ENCODE measurements around the gene CBFB. TPM values are rescaled to one million over a fixed set of nuclear protein-coding genes. Genes with fewer than 3 reads are reported as not detected.

The CBFB gene
- total and polyA plus RNA-seq, 9 of the 15 experiments (the other 6 are each of a cell fraction or from before 2014, with no cell fraction given) = 22.0 to 112 (median 66.5) TPM

- TF ChIP-seq CUX1 (CRISPR knock-in tag; IDR thresholded peaks at IDR 0.05) = no peak
- peak; percentile 82 for TF ChIP-seq POLR2G (IDR thresholded peaks at IDR 0.05; ENCODE audit: low read depth, low read length)
- peak in 1 of 2 experiments; percentile 44; a peak in 1 of 4 replicates for TF ChIP-seq TEAD1 (CRISPR knock-in tag; IDR thresholded peaks at IDR 0.05)
- TF ChIP-seq SNAPC5 (CRISPR knock-in tag; IDR thresholded peaks at IDR 0.05) = no peak
- TF ChIP-seq ZNF143 (CRISPR knock-in tag; IDR thresholded peaks at IDR 0.05) = no peak
- no peak for TF ChIP-seq KDM1A (IDR thresholded peaks at IDR 0.05)
- TF ChIP-seq ZKSCAN8 (CRISPR knock-in tag; IDR thresholded peaks at IDR 0.05) = no peak
- TF ChIP-seq GATA2 (CRISPR knock-in tag; IDR thresholded peaks at IDR 0.05) = no peak
- TF ChIP-seq ZNF146 (CRISPR knock-in tag; IDR thresholded peaks at IDR 0.05; ENCODE audit: unreplicated experiment) = no peak
- TF ChIP-seq DEAF1 (CRISPR knock-in tag; IDR thresholded peaks at IDR 0.05) = no peak
- TF ChIP-seq NBN (IDR thresholded peaks at IDR 0.05; ENCODE audit: low read depth) = no peak
- peak in 1 of 3 experiments; percentile 42 for TF ChIP-seq YY1 (IDR thresholded peaks at IDR 0.05; ENCODE audit: borderline replicate concordance in 1 of 3, control insufficient read depth in 1 of 3, extremely low read depth in 1 of 3, insufficient read depth in 3 of 3, insufficient read length in 1 of 3, insufficient replicate concordance in 2 of 3, low read depth in 1 of 3, low read length in 2 of 3)
- TF ChIP-seq FOXO4 (CRISPR knock-in tag; IDR thresholded peaks at IDR 0.05) = no peak
- TF ChIP-seq RBM17 (IDR thresholded peaks at IDR 0.05; ENCODE audit: borderline replicate concordance, low read depth, low read length) = no peak
- TF ChIP-seq ZSCAN29 (IDR thresholded peaks at IDR 0.05) = no peak
- TF ChIP-seq TCF7L2 (IDR thresholded peaks at IDR 0.05; ENCODE audit: low read depth, low read length) = no peak
- TF ChIP-seq WHSC1 (IDR thresholded peaks at IDR 0.05; ENCODE audit: low read length) = no peak
- TF ChIP-seq RUNX1 (IDR thresholded peaks at IDR 0.05; ENCODE audit: low read depth) = no peak
- no peak for TF ChIP-seq ZNF75A (CRISPR knock-in tag; IDR thresholded peaks at IDR 0.05)
Observed at GRCh38 chr16:67013823-67014633, 14.9 kb upstream of the CBFB start (continued).
